HG03025 (cell line): ENCODE results near the gene PTPRB.

ENCODE experiments used
- ATAC-seq: cut with Tn5 transposase; IDR thresholded peaks from one replicate; pipeline ENCODE4 v1.9.1; 2021; ENCODE audit warnings: mild to moderate bottlenecking, moderate library complexity; ENCODE audit not compliant: unreplicated experiment, low FRiP score

The PTPRB gene

DNA sequence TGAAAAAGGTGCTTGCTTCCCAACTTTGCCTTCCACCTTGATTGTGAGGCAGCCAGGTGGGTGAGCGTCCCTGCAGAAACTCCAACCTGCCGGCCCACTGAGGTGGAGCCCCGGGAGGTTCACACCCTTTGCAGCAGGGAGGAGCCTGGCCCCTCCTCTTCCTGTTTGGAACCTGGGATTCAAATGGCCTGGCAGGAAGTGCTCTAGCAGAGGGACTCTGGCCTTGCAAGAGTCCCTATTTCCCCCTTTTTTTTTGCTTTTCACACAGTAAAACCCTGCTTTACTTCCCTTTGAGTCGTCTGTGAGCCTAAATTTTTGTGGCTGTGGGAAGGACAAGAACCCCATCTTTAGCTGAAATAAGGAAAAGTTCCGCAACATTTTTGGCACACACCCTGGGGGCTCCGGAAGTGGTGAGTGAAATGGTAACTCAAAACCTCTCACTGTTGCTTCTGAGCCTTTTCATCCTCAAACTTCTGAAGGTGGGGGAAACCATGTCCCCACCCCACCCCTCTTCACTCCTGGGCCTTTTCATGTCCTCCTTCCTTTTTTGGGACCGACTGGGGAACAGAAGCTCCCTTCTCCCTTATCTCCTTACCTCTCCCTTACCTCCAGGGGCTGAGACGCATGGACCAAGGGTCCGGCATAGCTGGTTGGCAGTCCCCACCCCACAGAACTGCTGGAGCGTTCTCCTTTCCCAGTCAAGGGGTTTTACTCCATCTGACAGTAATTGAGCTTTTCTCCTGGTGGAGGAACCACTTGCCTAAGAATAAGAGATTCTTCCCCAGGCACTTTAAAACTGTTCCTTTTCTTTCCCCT lies 169.1 kb downstream of the PTPRB start:
- ATAC-seq, result peak; percentile 76

DNA sequence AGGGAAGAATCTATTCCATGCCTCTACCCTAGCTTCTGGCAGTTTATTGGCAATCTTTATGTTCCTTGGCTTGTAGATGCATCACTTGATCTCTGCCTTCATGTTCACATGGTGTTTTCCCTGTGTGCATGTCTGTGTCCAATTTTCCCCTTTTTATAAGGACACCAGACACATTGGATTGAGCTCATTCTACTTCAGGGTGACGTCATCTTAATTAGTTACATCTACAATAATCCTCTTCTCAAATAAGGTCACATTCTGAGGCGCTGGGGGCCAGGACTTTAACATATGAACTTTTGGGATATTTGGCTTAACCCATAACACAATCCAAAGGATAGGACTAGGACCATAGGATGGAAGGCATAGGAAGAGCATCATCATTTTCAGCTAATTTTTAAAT lies 169.8 kb downstream of the PTPRB start:
- no peak for ATAC-seq

DNA sequence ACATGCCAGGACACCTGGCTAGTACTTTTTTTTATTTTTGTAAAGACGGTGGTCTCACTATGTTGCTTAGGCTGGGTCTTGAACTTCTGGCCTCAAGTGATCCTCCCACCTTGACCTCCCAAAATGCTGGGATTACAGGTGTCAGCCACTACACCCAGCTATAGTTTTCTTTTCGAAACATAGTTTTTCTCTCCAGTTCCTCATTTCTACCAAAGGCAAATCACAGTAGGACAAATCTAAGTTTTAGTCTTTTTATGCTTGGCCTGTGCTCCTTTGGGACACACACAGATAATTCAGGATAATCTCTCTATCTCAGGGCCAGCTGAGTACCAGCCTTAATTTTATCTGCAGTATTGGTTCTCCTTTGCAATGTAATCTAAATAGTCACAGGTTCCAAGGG lies 170.5 kb downstream of the PTPRB start:
- ATAC-seq, result no peak
